22Rv1 (cell line): Measurements from ENCODE around the gene NANOG.

ENCODE experiments used
- ZFX ChIP-seq: fragments of 450-650 bp; IDR thresholded peaks from 2 replicates; pipeline ENCODE4 v1.6.1; 2017; ENCODE audit warnings: antibody characterized with exemption, borderline replicate concordance
- TF ChIP-seq, protein P1 (sequence below): fragments of 450-650 bp; IDR thresholded peaks from 2 replicates; pipeline ENCODE4 v1.5.1; 2017; ENCODE audit warnings: mild to moderate bottlenecking

DNA sequence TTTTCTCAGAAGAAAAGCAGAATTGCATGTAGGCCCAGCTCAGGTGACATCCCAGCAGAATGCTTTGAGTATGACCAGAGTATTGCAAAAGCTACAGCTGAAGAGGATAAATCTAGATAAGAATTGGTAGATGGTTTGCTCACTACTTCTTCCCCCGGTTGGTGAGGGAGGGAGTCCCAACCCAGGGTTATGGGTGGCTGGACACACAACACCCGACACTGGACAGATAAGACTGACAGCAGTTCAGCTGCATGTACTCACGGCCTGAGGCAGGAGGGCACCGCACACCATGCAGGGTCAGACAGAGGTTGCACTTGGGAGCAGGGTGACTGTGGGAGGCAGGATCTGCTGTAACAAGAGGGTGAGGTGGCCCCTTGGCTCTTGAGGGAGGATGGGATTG lies 40.4 kb upstream of the NANOG start:
- TF ChIP-seq, protein P1, sequence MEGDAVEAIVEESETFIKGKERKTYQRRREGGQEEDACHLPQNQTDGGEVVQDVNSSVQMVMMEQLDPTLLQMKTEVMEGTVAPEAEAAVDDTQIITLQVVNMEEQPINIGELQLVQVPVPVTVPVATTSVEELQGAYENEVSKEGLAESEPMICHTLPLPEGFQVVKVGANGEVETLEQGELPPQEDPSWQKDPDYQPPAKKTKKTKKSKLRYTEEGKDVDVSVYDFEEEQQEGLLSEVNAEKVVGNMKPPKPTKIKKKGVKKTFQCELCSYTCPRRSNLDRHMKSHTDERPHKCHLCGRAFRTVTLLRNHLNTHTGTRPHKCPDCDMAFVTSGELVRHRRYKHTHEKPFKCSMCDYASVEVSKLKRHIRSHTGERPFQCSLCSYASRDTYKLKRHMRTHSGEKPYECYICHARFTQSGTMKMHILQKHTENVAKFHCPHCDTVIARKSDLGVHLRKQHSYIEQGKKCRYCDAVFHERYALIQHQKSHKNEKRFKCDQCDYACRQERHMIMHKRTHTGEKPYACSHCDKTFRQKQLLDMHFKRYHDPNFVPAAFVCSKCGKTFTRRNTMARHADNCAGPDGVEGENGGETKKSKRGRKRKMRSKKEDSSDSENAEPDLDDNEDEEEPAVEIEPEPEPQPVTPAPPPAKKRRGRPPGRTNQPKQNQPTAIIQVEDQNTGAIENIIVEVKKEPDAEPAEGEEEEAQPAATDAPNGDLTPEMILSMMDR: no peak
- TF ChIP-seq ZFX: no peak
